ENCODE results near the gene DCK.
A peak's percentile ranks its signal among the peaks of the same experiment; 100 is the strongest.

The DCK gene

DNA sequence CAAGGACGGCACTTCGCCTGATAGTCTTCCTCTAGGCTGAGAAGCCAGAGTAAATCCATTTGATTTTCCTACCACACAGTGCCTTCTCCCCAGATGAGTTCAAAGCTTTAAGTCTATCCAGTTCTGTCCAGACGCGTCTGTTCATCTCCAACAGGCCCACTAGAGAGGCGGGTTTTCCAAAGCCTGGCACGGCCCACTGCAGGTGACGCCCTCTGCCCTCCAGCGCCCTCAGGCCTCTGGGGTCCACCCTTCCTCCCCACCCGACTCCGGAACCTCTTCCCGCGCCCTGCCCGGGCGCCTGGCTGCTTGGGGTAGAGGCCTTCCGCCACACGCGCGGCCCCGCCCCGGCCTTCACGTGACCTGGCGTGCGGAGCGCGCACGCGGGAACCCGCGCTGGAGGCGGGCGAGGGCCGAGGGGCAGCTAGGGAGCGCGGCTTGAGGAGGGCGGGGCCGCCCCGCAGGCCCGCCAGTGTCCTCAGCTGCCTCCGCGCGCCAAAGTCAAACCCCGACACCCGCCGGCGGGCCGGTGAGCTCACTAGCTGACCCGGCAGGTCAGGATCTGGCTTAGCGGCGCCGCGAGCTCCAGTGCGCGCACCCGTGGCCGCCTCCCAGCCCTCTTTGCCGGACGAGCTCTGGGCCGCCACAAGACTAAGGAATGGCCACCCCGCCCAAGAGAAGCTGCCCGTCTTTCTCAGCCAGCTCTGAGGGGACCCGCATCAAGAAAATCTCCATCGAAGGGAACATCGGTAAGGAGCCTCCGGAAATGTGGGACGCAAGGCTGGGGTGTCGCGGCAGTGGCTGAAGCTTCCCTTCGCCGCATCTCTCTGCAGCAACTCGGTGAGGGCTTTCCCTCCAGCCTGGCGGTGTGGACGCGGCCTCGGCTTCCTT is at the start of gene DCK:
Gene DCK (plus strand): TSS at position 469 of the 888 bp plus-strand sequence. CDS start 187 bp downstream, at position 656.
- peak within 1 kb of the TSS; percentile 93 for H3K4me3 ChIP-seq (ENCODE audit: low read length)
- no peak for TF ChIP-seq CTCF (conservative IDR thresholded peaks at IDR 0.05; ENCODE audit: low read length)
- DNase-seq (ENCODE audit: low read depth): peak; percentile 91

DNA sequence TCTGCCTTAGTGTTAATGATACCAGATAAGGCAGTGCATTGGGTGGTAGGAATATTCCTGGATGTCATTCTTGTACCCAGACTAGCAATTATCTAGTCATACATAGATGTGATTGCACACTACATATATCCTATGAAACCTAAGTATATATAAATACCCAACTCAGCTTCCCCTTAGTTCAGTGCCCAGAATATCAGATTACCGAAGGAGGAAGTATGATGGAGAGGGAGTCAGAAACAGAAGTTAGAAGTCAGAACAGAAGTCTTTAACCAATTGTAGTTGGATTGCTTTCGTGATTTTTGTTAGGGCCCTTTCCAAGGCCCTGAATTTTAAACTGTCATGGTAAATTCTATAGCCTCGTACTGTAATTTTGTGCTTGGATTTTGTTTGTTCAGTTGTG is 48.4 kb upstream of the DCK start:
- H3K4me3 ChIP-seq (ENCODE audit: low read length): no peak overlapping the region
- no peak for DNase-seq (ENCODE audit: low read depth)
- TF ChIP-seq CTCF (conservative IDR thresholded peaks at IDR 0.05; ENCODE audit: low read length): no peak

DNA sequence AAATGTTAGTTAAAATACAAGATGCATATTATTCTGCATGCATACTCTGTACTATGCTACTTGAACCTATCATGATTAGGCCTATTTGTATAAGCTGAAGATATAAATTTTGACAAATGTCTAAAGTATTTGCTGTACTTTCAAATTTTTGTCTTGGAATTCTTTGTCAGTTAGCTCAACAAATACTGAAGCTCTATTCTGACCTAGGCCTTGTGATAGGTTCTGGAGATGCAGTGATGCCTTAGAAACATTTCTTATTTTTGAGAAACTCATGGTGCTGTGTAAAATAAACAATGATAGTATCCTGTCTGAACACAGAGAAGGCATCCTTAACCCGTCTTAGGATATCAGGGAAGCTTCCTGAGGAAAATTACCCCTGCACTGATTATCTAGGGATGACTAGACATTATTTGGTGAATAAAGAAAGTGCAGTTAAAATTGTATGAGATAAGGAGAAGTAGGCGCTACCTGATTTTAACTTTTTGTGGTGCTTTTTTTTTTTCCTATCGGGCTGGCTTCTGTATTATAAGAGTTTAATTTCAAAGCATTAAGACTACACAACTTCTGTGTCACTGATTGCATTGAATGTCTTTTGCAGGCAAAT is 47.9 kb upstream of the DCK start:
- no peak overlapping the region for H3K4me3 ChIP-seq (ENCODE audit: low read length)
- TF ChIP-seq CTCF (conservative IDR thresholded peaks at IDR 0.05; ENCODE audit: low read length): no peak
- DNase-seq (ENCODE audit: low read depth): peak; percentile 11

DNA sequence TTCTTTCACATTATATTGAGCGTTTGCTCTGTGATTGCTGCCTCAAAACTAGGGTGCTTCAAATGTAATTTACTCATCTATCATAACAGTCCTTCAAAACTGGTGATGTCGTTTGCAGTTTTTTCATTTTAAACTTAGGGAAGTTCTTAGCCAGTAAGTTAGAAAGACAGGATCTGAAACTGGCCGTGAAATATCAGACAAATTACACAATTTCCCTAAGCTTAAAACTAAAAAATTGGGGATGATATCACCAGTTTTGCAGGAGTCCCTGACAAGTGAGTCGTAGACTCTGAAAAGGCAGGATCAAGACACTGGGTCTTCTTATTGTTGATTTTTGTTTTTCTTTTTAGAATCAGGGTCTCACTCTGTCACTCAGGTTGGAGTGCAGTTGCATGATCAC is 46.5 kb upstream of the DCK start:
- no peak for TF ChIP-seq CTCF (conservative IDR thresholded peaks at IDR 0.05; ENCODE audit: low read length)
- no peak overlapping the region for H3K4me3 ChIP-seq (ENCODE audit: low read length)
- no peak for DNase-seq (ENCODE audit: low read depth)

- no peak for DNase-seq (ENCODE audit: low read depth)
- no peak for TF ChIP-seq CTCF (conservative IDR thresholded peaks at IDR 0.05; ENCODE audit: low read length)
- no peak overlapping the region for H3K4me3 ChIP-seq (ENCODE audit: low read length)
Measured at GRCh38 chr4:70948665-70949260, 44.7 kb upstream of the DCK start.

DNA sequence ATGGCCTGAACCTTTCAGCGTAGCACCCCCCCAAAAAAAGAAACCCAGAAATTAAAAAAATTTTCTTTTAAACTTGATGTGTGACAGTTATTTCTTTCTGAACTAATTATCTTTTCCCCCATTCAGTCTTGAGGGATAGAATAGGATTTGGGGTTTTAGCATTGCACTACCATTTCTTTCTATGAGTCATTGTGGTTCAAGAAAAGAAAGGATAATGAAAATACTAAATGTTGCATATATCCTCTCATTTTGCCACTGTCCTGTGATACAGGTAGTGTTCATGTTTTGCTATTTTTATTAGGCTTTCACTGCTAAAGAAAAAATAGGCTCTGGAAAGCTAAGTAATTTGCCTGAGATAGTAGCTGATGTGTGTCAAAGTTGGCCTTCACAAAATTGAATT is 39.4 kb upstream of the DCK start:
- H3K4me3 ChIP-seq (ENCODE audit: low read length): no peak overlapping the region
- no peak for TF ChIP-seq CTCF (conservative IDR thresholded peaks at IDR 0.05; ENCODE audit: low read length)
- DNase-seq (ENCODE audit: low read depth): peak; percentile 8

Measured in AG10803 (cell line).